Colonic mucosa (tissue), 4 donors: ENCODE measurements around the gene SKAP1. TPM values are rescaled to one million over a fixed set of nuclear protein-coding genes. Genes with fewer than 3 reads are reported as not detected.
A peak's percentile ranks its signal among the peaks of the same experiment; 100 is the strongest.

ENCODE experiments used
- DNase-seq: peaks from one replicate; pipeline ENCODE4 v3.0.0-alpha.2; 2020
- H3K27ac ChIP-seq: fragments of 200-600 bp; one replicate; pipeline ENCODE4 v1.8.0; 2021
- H3K27me3 ChIP-seq: fragments of 200-600 bp; one replicate; pipeline ENCODE4 v1.8.0; 2021
- H3K36me3 ChIP-seq: fragments of 200-600 bp; one replicate; pipeline ENCODE4 v1.8.0; 2021
- H3K4me1 ChIP-seq: fragments of 200-600 bp; one replicate; pipeline ENCODE4 v1.8.0; 2021; ENCODE audit warnings: mild to moderate bottlenecking
- H3K4me3 ChIP-seq: fragments of 200-600 bp; one replicate; pipeline ENCODE4 v1.8.0; 2021
- H3K9ac ChIP-seq, 2 donors: one replicate each; pipeline ENCODE4 v1.7.0; 2013; ENCODE audit warnings: control low read depth in 2 of 2, low read depth in 2 of 2, low read length in 2 of 2
- H3K9me3 ChIP-seq: fragments of 200-600 bp; one replicate; pipeline ENCODE4 v1.8.0; 2021
- intact Hi-C: fragments of 100-400 bp; cut with DNase I; formaldehyde crosslinking; loops from one replicate; pipeline ENCODE4 v1.14.1; 2022
- total RNA-seq, 2 donors: library from RNA; stranded (reverse); fragmentation: NEBNext Ultra II Directional in 1 of 2; extraction: Animal tissue kit (Norgen Biotek cat#: 25700) in 1 of 2; gene quantifications; one replicate each; pipeline ENCODE4 v1.2.1, GENCODE V29; 2021
- TF ChIP-seq, protein P1 (sequence below): fragments of 200-600 bp; IDR thresholded peaks from one replicate; pipeline ENCODE4 v1.8.0; 2022; ENCODE audit warnings: antibody characterized with exemption, mild to moderate bottlenecking
- donor health status: healthy.
- donor health status: DM: no; HTN: no; CAD: no.
- donor health status: DM: no; HTN: no; CAD: no.

SKAP1 gene
- total RNA-seq, 2 donors from 2014 or later: 1.2 to 2.1 TPM

DNA sequence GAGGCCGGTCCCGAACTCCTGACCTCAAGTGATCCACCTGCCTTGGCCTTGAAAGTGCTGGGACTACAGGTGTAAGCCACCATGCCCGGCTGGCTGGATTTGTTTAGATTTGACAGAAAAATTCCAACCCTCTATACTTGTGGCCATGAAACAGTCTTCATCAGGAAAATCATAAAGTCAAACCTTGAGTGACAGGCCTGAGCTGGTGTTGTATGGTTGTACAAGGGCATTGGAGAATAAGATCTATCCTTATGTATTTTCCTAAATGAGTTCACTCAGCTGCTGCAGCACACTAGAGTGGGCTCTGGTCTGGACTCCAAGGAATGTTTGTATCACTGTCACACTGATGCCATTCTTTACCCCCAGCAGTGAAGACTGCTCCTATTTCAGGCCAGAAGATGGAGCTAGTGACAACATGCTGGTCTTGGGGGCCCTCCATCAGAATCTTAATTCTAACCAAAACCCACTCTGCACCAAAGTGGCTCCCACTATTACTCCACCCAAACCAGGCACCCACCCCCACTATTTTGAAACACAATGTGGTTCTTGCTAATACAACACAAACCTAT is 295.0 kb downstream of the SKAP1 start:
- Histone ChIP-seq H3K9me3 (no peaks in the 10 kb centered on the region), H3K4me3 (no peak overlapping the region), H3K27ac (no peak overlapping the region), H3K27me3 (no peaks in the 10 kb centered on the region), H3K9ac (no peak overlapping the region), H3K36me3 (no peaks in the 10 kb centered on the region), H3K4me1 (no peaks in the 10 kb centered on the region)
- no peak for DNase-seq
- TF ChIP-seq, protein P1, sequence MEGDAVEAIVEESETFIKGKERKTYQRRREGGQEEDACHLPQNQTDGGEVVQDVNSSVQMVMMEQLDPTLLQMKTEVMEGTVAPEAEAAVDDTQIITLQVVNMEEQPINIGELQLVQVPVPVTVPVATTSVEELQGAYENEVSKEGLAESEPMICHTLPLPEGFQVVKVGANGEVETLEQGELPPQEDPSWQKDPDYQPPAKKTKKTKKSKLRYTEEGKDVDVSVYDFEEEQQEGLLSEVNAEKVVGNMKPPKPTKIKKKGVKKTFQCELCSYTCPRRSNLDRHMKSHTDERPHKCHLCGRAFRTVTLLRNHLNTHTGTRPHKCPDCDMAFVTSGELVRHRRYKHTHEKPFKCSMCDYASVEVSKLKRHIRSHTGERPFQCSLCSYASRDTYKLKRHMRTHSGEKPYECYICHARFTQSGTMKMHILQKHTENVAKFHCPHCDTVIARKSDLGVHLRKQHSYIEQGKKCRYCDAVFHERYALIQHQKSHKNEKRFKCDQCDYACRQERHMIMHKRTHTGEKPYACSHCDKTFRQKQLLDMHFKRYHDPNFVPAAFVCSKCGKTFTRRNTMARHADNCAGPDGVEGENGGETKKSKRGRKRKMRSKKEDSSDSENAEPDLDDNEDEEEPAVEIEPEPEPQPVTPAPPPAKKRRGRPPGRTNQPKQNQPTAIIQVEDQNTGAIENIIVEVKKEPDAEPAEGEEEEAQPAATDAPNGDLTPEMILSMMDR: no peak
- intact Hi-C loops: loop anchor here (5.0 kb wide), 1 partner anchor 108 kb away; no protein-coding TSS in a partner anchor

DNA sequence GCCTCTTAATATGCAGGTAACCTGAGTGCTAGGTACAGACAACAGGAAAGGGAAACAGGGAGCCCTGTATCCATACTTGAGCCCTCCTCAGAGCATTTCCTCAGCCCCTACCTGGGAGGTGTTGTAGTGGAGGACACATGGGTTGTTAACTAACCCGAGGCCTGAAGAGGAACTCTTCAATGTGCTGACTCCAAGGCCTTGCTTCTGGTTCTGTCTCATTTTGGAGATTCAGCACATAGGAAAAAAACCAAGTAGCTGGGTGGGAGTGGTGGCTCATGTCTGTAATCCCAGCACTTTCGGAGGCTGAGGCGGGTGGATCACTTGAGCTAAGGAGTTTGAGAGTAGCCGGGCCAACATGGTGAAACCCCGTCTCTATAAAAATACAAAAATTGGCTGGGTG is 297.6 kb downstream of the SKAP1 start:
- DNase-seq: no peak
- no peaks in the 10 kb centered on the region for H3K9me3 ChIP-seq
- intact Hi-C loops: loop anchor here (5.0 kb wide), 1 partner anchor 105 kb away; no protein-coding TSS in a partner anchor

DNA sequence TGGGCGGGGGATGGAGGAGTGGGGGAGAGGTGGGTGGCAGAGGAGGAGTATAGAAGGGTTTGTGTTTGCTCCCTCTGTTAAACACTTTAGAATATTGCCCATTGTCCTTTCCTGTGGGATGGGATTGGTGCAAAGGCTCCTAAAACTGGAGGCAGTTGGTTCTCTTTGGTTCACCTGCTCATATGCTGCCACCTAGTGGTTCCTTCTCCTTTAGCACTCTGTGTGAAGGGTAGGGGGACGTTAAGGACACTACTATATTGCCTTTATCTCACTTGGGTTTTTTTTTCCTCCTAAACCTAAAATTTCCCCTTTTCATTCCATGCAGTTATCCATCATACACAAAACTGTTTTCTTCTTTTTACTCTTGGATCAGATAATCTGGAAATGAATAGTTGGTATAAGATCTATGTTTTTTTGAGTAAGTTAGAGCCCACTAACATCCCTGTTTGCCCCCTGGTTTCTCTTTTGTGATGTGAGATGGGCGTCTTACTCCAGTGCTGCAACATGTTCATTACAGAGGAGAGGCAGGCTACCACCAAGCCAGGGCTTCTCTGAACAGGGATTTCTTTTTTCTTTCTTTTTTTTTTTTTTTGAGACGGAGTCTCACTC is 298.7 kb downstream of the SKAP1 start:
- no peak overlapping the region for H3K9ac ChIP-seq
- TF ChIP-seq, protein P1: peak; percentile 87
- H3K27ac ChIP-seq: no peak overlapping the region
- no peaks in the 10 kb centered on the region for H3K4me1 ChIP-seq
- intact Hi-C loops: loop anchor here (2.0 to 5.0 kb wide), 2 partner anchors 51 to 104 kb away; no protein-coding TSS in a partner anchor
- no peak overlapping the region for H3K4me3 ChIP-seq
- H3K27me3 ChIP-seq: no peaks in the 10 kb centered on the region
- H3K36me3 ChIP-seq: no peaks in the 10 kb centered on the region
- H3K9me3 ChIP-seq: no peaks in the 10 kb centered on the region
- peak; percentile 77 for DNase-seq

More for the DNA sequence above, 297.6 kb downstream of the SKAP1 start:
- TF ChIP-seq, protein P1: no peak
- Histone ChIP-seq H3K27ac (no peak overlapping the region), H3K4me3 (no peak overlapping the region), H3K27me3 (no peaks in the 10 kb centered on the region), H3K4me1 (no peaks in the 10 kb centered on the region), H3K9ac (no peak overlapping the region), H3K36me3 (no peaks in the 10 kb centered on the region)

DNA sequence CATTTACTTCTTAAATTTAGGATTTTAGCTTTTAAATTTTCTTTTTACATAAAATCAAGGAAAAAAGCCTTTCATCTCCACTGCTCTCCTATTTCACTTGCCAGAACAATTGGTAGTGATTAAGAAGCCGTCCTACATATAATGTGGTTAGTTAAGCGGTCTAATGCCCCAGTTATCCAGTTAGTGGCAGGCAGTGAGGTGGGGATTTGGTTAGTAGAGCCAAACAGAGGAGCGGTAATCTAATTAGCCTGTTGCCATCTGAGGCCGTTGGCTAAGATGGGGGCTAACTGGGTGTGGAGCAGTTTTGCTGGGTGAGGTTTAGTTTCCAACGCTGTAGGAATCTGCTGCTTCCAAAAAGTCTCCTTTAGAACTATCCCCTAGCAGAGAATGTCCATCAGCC is 300.0 kb downstream of the SKAP1 start:
- Histone ChIP-seq H3K4me3 (no peak overlapping the region), H3K36me3 (no peaks in the 10 kb centered on the region), H3K9ac (no peak overlapping the region), H3K27me3 (no peaks in the 10 kb centered on the region), H3K9me3 (no peaks in the 10 kb centered on the region), H3K27ac (no peak overlapping the region), H3K4me1 (no peaks in the 10 kb centered on the region)
- intact Hi-C loops: loop anchor here (2.0 to 5.0 kb wide), 2 partner anchors 49 to 103 kb away; no protein-coding TSS in a partner anchor
- DNase-seq: no peak
- TF ChIP-seq, protein P1: no peak

DNA sequence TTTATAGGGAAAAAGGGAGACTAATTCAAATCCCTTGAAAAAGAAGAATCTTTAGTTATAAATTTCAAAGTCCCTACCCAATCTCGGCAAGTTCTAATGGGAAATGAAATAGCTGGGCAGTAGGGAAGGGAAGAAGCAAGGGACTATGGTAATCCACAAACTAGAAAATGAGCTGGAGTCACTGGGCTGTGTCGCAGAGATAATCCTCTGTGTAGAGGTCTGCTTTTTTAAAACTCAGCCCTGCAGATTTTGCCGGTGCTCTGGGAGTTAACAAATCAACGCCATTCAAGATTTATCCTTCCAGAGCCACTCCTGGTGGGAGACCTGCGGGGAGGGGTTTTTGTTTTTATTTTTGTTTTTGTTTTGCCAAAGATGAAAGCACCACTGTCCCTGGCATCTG is 301.6 kb downstream of the SKAP1 start:
- intact Hi-C loops: no loop called here
- Histone ChIP-seq H3K27ac (no peak overlapping the region), H3K27me3 (no peaks in the 10 kb centered on the region), H3K4me1 (no peaks in the 10 kb centered on the region), H3K36me3 (peaks cover under 1% of the 10 kb centered on the region), H3K9ac (no peak overlapping the region), H3K4me3 (no peak overlapping the region), H3K9me3 (no peaks in the 10 kb centered on the region)
- TF ChIP-seq, protein P1: no peak
- no peak for DNase-seq
